ENCODE measurements around the gene RBM39. TPM values are rescaled to one million over a fixed set of nuclear protein-coding genes. Genes with fewer than 3 reads are reported as not detected.

RBM39 gene
- total RNA-seq, 1 donor from 2014 or later = 322 TPM

DNA sequence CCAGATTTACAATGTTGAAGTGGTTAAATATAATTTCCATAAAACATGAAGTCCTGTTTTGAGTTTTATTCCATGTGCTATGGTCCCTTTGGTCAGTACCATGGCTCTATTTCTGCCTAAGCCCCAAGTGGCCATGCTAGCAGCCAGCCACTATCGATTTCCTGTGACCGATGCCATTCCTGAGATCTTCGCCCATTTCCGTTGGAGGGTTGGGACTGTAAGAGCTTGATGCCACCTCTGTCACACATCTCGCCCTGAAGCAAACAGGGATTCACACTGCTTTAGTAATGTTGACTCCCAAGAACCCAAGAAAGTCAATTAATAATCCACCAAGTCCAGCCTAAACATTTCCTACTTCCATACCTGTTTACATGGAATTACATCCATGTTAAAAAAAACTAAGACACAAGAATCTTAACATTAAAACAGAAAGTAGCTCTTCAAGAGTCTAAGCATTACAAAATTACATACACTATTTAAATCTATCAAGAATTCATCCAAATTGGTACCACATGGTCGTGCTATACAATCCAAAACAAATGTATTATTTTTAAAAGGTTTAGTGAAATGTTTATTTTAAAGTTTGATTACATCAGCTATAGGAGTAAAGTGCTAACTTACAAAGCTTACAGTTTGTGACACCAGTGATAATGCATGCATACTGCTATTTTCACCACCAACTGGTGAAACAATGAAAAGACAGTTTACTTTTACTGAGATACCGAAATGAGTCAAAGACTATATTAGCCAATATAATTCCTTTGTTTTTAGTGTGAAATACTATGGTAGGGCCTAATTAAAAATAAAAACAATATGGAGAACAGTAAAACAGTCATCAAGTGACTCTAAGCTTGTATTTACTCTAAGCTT is 2.5 kb downstream of the RBM39 start:
- TF ChIP-seq, protein P1, sequence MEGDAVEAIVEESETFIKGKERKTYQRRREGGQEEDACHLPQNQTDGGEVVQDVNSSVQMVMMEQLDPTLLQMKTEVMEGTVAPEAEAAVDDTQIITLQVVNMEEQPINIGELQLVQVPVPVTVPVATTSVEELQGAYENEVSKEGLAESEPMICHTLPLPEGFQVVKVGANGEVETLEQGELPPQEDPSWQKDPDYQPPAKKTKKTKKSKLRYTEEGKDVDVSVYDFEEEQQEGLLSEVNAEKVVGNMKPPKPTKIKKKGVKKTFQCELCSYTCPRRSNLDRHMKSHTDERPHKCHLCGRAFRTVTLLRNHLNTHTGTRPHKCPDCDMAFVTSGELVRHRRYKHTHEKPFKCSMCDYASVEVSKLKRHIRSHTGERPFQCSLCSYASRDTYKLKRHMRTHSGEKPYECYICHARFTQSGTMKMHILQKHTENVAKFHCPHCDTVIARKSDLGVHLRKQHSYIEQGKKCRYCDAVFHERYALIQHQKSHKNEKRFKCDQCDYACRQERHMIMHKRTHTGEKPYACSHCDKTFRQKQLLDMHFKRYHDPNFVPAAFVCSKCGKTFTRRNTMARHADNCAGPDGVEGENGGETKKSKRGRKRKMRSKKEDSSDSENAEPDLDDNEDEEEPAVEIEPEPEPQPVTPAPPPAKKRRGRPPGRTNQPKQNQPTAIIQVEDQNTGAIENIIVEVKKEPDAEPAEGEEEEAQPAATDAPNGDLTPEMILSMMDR (IDR thresholded peaks at IDR 0.05; ENCODE audit: insufficient read depth, low read length, severe bottlenecking) = peak; percentile 21
- Histone ChIP-seq H3K4me3 (ENCODE audit: low read depth, low read length) (peak overlapping the region; percentile 4), H3K36me3 (ENCODE audit: control insufficient read depth, insufficient read depth, low read length) (peaks cover 22% of the 10 kb centered on the region), H3K27me3 (ENCODE audit: control insufficient read depth, insufficient read depth, low read length) (no peaks in the 10 kb centered on the region)
- FAIRE-seq (no peak), DNase-seq (ENCODE audit: low read depth) (peak; percentile 63)

- FAIRE-seq (no peak), DNase-seq (ENCODE audit: low read depth) (no peak)
- no peaks in the 10 kb centered on the region for H3K27me3 ChIP-seq (ENCODE audit: control insufficient read depth, insufficient read depth, low read length)
- TF ChIP-seq, protein P1 (IDR thresholded peaks at IDR 0.05; ENCODE audit: insufficient read depth, low read length, severe bottlenecking) = no peak
- no peak overlapping the region for H3K4me3 ChIP-seq (ENCODE audit: low read depth, low read length)
- H3K36me3 ChIP-seq (ENCODE audit: control insufficient read depth, insufficient read depth, low read length) = peaks cover 24% of the 10 kb centered on the region
Observed at GRCh38 chr20:35738410-35739179, 3.5 kb downstream of the RBM39 start.

- H3K4me3 ChIP-seq (ENCODE audit: low read depth, low read length) = no peak overlapping the region
- FAIRE-seq = no peak
- TF ChIP-seq, protein P1 (IDR thresholded peaks at IDR 0.05; ENCODE audit: insufficient read depth, low read length, severe bottlenecking) = no peak
Observed at GRCh38 chr20:35737865-35738333, 4.2 kb downstream of the RBM39 start.

DNA sequence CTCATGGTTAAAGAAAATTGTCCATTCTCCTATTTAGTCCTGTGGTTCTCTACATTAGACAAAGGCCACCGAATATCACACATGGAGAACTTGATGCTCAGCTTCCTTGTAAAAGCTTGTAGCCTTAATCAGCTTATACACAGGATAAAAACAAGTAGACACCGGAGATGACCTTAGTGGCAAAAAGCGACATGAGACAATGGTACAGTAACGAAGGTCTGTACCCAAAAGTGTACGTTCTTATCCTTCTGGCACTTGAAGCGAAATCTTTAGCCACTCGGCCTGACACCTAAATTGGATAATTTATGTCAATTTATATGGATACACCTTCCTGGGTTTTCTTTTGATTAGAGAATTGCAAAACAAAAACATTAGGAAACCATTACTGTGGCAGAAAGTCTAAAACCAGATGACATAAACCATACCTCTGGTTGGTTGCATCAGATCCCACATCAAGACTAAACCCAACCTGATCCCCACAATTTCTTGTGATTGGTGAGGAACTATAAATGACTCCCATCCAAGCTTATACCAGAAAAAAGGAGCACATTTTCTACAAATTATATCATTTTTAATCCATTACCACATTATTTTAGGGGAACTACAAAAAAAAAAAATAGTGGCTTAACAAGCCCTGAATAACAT is 6.1 kb downstream of the RBM39 start:
- FAIRE-seq (no peak), DNase-seq (ENCODE audit: low read depth) (no peak)
- Histone ChIP-seq H3K36me3 (ENCODE audit: control insufficient read depth, insufficient read depth, low read length) (peaks cover 30% of the 10 kb centered on the region), H3K27me3 (ENCODE audit: control insufficient read depth, insufficient read depth, low read length) (no peaks in the 10 kb centered on the region), H3K4me3 (ENCODE audit: low read depth, low read length) (no peak overlapping the region)
- TF ChIP-seq, protein P1 (IDR thresholded peaks at IDR 0.05; ENCODE audit: insufficient read depth, low read length, severe bottlenecking) = no peak

More at GRCh38 chr20:35737865-35738333, 4.2 kb downstream of the RBM39 start:
- H3K36me3 ChIP-seq (ENCODE audit: control insufficient read depth, insufficient read depth, low read length) = peaks cover 27% of the 10 kb centered on the region
- no peak for DNase-seq (ENCODE audit: low read depth)
- H3K27me3 ChIP-seq (ENCODE audit: control insufficient read depth, insufficient read depth, low read length) = no peaks in the 10 kb centered on the region

DNA sequence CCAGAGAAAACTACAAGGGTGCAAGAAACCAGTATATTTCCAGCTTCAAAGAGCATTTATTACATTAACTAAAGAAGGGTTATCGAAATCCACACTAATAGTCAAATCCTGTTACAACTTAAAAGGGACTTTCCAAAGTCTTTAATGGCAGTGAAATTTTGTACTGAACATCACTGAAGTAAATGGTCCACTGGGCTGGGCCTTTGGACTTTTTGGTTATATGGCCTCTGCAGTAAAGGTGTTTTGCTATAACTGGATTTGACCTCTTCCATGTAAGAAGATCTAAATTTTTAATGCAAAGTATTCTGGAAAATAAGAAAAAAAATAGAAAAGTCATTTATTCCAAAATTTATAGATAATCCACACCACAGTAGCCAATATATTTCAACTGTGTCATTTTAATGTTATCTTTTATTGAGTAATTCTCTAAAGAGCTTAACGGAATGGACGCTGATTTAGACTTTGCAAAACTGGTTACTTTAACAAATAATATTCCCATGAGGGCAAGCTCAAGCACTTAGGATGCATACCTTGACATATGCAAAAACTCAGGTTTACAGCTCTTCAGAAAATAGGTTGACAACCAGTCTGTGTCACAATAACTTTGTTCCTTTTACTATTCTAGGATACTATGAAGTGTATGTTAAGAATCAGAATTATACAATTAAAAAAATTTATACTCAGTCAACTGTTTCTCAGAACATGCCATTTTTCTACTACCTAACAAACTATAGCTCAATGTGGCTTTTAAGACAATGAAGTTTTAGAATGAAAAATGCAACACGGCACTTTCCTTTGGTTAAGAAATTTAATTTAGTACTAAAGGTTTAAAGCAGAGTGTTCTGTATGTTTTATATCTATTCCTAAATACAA is 7.0 kb downstream of the RBM39 start:
- peaks cover 32% of the 10 kb centered on the region for H3K36me3 ChIP-seq (ENCODE audit: control insufficient read depth, insufficient read depth, low read length)
- no peaks in the 10 kb centered on the region for H3K27me3 ChIP-seq (ENCODE audit: control insufficient read depth, insufficient read depth, low read length)
- FAIRE-seq = no peak
- no peak overlapping the region for H3K4me3 ChIP-seq (ENCODE audit: low read depth, low read length)
- no peak for DNase-seq (ENCODE audit: low read depth)
- TF ChIP-seq, protein P1 (IDR thresholded peaks at IDR 0.05; ENCODE audit: insufficient read depth, low read length, severe bottlenecking) = no peak

Data from bronchial epithelial cell (primary cell).